Neutrophil (primary cell): ENCODE data around the gene SLC6A20.

ENCODE experiments used
- H3K27ac ChIP-seq: fragments of 200-600 bp; sonication (generic); 2 replicates; pipeline ENCODE4 v1.5.1; 2016; ENCODE audit warnings: mild to moderate bottlenecking, moderate library complexity
- H3K27me3 ChIP-seq: fragments of 200-600 bp; sonication (generic); 2 replicates; pipeline ENCODE4 v1.6.0; 2016; ENCODE audit warnings: mild to moderate bottlenecking
- H3K36me3 ChIP-seq: fragments of 200-600 bp; sonication (generic); 2 replicates; pipeline ENCODE4 v1.5.1; 2017
- H3K4me1 ChIP-seq, 2 experiments: fragments of 200-600 bp in 1 of 2; sonication (generic) in 1 of 2; 1 replicate in 1 of 2; 2 replicates in 1 of 2; pipeline versions ENCODE4 v1.5.1 to v1.6.1; 2013 to 2016; ENCODE audit warnings: low read depth in 1 of 2, low read length in 1 of 2, mild to moderate bottlenecking in 1 of 2, moderate library complexity in 1 of 2; ENCODE audit not compliant: control insufficient read depth in 1 of 2, insufficient read depth in 1 of 2
- H3K4me3 ChIP-seq, 2 experiments: fragments of 200-600 bp in 1 of 2; sonication (generic) in 1 of 2; 1 replicate in 1 of 2; 2 replicates in 1 of 2; pipeline ENCODE4 v1.5.1; 2013 to 2016; ENCODE audit warnings: low read depth in 1 of 2, low read length in 1 of 2, mild to moderate bottlenecking in 1 of 2, moderate library complexity in 1 of 2
- H3K9me3 ChIP-seq: fragments of 200-600 bp; sonication (generic); 2 replicates; pipeline ENCODE4 v1.5.1; 2016
- CTCF ChIP-seq: fragments of 200-600 bp; sonication (generic); IDR thresholded peaks from 2 replicates; pipeline ENCODE4 v1.5.1; 2016; ENCODE audit warnings: antibody characterized with exemption

Gene SLC6A20

GRCh38 chr3:45724911-45725310 is 71.4 kb downstream of the SLC6A20 start:
- Histone ChIP-seq H3K36me3 (peaks cover 20% of the 10 kb centered on the region), H3K27ac (peak overlapping the region; percentile 61), H3K4me3 (no peak overlapping the region), H3K4me1 (peaks cover 26 to 36% of the 10 kb centered on the region in 2 experiments), H3K27me3 (no peaks in the 10 kb centered on the region), H3K9me3 (no peaks in the 10 kb centered on the region)
- no peak for TF ChIP-seq CTCF

- no peaks in the 10 kb centered on the region for H3K9me3 ChIP-seq
- peaks cover 52% of the 10 kb centered on the region for H3K36me3 ChIP-seq
- no peak overlapping the region for H3K4me3 ChIP-seq
- peaks cover 15 to 16% of the 10 kb centered on the region in 2 experiments for H3K4me1 ChIP-seq
- H3K27me3 ChIP-seq = no peaks in the 10 kb centered on the region
- no peak overlapping the region for H3K27ac ChIP-seq
- TF ChIP-seq CTCF = no peak
Observed at GRCh38 chr3:45719655-45720487, 76.5 kb downstream of the SLC6A20 start.

GRCh38 chr3:45716790-45717336 is 79.5 kb downstream of the SLC6A20 start:
- Histone ChIP-seq H3K27me3 (no peaks in the 10 kb centered on the region), H3K4me1 (peaks cover 0 to 7% of the 10 kb centered on the region in 2 experiments), H3K4me3 (no peak overlapping the region), H3K36me3 (peaks cover 61% of the 10 kb centered on the region), H3K9me3 (no peaks in the 10 kb centered on the region), H3K27ac (no peak overlapping the region)
- TF ChIP-seq CTCF = no peak

- peaks cover 0 to 7% of the 10 kb centered on the region in 2 experiments for H3K4me1 ChIP-seq
- TF ChIP-seq CTCF = no peak
- no peak overlapping the region for H3K27ac ChIP-seq
- peaks cover 68% of the 10 kb centered on the region for H3K36me3 ChIP-seq
- no peaks in the 10 kb centered on the region for H3K27me3 ChIP-seq
- H3K4me3 ChIP-seq = no peak overlapping the region
- H3K9me3 ChIP-seq = no peaks in the 10 kb centered on the region
Observed at GRCh38 chr3:45715945-45716344, 80.4 kb downstream of the SLC6A20 start.

GRCh38 chr3:45712434-45713110 is 83.8 kb downstream of the SLC6A20 start:
- Histone ChIP-seq H3K27me3 (no peaks in the 10 kb centered on the region), H3K9me3 (no peaks in the 10 kb centered on the region), H3K4me1 (no peaks in the 10 kb centered on the region), H3K36me3 (peaks cover 89% of the 10 kb centered on the region), H3K4me3 (no peak overlapping the region), H3K27ac (no peak overlapping the region)
- TF ChIP-seq CTCF = no peak
